Osteocyte (in vitro differentiated cells): ENCODE data around the gene OR5I1. TPM values are rescaled to one million over a fixed set of nuclear protein-coding genes. Genes with fewer than 3 reads are reported as not detected.

Experiments
- DNase-seq: peaks from one replicate; pipeline ENCODE4 v3.0.0; 2021; ENCODE audit warnings: mixed read lengths; ENCODE audit not compliant: unreplicated experiment; ENCODE audit errors: extremely low spot score
- H3K27ac Mint-ChIP-seq: one replicate; pipeline ENCODE4 v1.8.0; 2021; ENCODE audit warnings: mild to moderate bottlenecking, mixed read lengths; ENCODE audit not compliant: unreplicated experiment
- H3K27me3 Mint-ChIP-seq: one replicate; pipeline ENCODE4 v1.8.0; 2021; ENCODE audit warnings: mixed read lengths; ENCODE audit not compliant: unreplicated experiment
- H3K36me3 Mint-ChIP-seq: one replicate; pipeline ENCODE4 v1.8.0; 2021; ENCODE audit warnings: mixed read lengths; ENCODE audit not compliant: unreplicated experiment
- H3K4me1 Mint-ChIP-seq: one replicate; pipeline ENCODE4 v1.8.0; 2021; ENCODE audit warnings: mixed read lengths; ENCODE audit not compliant: unreplicated experiment
- H3K4me3 Mint-ChIP-seq: one replicate; pipeline ENCODE4 v1.8.0; 2021; ENCODE audit warnings: mild to moderate bottlenecking, moderate library complexity, mixed read lengths; ENCODE audit not compliant: unreplicated experiment
- H3K9me3 Mint-ChIP-seq: one replicate; pipeline ENCODE4 v1.8.0; 2021; ENCODE audit warnings: mixed read lengths; ENCODE audit not compliant: unreplicated experiment
- CTCF ChIP-seq: fragments of 200-600 bp; sonication (generic); IDR thresholded peaks from 2 replicates; pipeline ENCODE4 v1.5.0; 2021; ENCODE audit warnings: antibody characterized with exemption, mild to moderate bottlenecking, moderate library complexity
- long read RNA-seq: library from polyadenylated mRNA; unstranded; transcript quantifications from one replicate; pipeline ENCODE4 v2.0.0, GENCODE V29; 2021
- total RNA-seq: library from RNA; stranded (reverse); gene quantifications from 2 replicates; pipeline ENCODE4 v1.2.1, GENCODE V29; 2021

OR5I1 gene
- total RNA-seq = not detected in 2 replicates
- long read RNA-seq = 0 reads

DNA sequence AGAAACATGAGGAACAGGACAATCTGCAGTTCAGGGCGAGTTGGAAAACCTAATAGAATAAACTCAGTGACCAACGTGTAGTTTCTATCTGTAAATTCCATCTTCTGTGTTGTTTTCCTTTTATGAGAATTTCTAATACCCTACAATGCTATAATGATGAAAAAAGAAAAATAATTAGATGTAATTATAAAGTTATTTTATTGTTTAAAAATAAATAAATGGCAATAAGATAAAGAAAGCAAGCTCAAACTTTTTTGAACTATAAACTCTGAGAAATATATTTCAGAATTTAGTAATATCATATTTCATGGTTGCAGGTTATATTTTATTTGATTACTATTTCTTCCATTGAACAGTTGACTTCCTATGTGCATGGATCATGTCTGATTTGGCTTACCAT lies at the start of gene OR5I1:
TSS of gene OR5I1 (minus strand) at position 101 of the 400 bp plus-strand sequence. CDS start at position 101, 0 bp downstream.
- Mint-ChIP-seq H3K4me3 (no peak within 1 kb of the TSS), H3K36me3 (no peaks in the 10 kb centered on the region), H3K4me1 (no peaks in the 10 kb centered on the region), H3K27ac (no peak within 1 kb of the TSS), H3K27me3 (no peaks in the 10 kb centered on the region), H3K9me3 (peaks cover 17% of the 10 kb centered on the region)
- no peak for DNase-seq
- TF ChIP-seq CTCF = no peak

DNA sequence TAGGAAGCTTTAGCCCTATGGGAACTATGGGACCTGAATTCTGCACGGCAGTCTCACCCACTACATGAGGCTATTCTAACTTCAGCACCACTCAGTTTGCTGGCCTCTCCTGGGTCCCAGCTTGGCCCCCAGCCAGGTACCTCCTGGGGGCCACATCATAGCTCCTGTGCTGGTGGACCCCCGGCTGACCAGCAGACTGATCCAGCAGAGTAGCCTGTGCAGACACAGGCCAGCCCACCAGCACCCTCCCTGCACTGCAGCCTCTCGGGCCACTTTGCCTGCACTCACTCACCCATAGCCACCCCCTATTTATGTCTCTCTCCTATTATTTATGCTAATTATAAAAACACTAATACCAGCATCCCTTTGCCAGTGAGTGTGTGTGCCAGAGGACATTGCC lies 34.7 kb upstream of the OR5I1 start:
- Mint-ChIP-seq H3K27ac (no peak overlapping the region), H3K4me1 (no peaks in the 10 kb centered on the region), H3K36me3 (no peaks in the 10 kb centered on the region), H3K4me3 (no peak overlapping the region), H3K9me3 (peaks cover 12% of the 10 kb centered on the region), H3K27me3 (no peaks in the 10 kb centered on the region)
- TF ChIP-seq CTCF = no peak
- no peak for DNase-seq

DNA sequence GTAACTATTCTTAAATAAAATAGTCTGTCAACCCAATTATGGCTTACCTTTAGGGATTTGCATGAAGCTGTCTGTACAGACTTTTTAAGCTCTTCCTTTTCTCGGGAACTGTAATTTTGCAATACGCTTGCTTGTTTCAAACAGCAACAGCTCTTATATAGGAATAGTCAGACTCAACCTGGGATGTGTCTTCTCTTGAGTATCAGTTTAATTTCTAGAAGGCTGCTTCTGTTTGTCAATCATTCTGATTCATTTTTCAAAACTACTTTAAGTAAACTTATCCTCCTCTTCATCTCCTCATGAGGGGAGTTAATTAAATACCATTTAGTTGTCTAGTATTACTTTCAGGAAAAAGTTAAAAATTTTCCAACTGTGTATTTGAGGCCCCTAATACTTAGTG lies 33.6 kb upstream of the OR5I1 start, which contains the start of gene OR10AG1:
TSS of gene OR10AG1 (minus strand) at position 101 of the 400 bp plus-strand sequence. CDS start at position 63, 38 bp downstream.
- Mint-ChIP-seq H3K36me3 (no peaks in the 10 kb centered on the region), H3K4me3 (no peak within 1 kb of the TSS), H3K27ac (no peak within 1 kb of the TSS), H3K9me3 (peaks cover 12% of the 10 kb centered on the region), H3K4me1 (no peaks in the 10 kb centered on the region), H3K27me3 (no peaks in the 10 kb centered on the region)
- TF ChIP-seq CTCF = no peak
- DNase-seq = no peak

DNA sequence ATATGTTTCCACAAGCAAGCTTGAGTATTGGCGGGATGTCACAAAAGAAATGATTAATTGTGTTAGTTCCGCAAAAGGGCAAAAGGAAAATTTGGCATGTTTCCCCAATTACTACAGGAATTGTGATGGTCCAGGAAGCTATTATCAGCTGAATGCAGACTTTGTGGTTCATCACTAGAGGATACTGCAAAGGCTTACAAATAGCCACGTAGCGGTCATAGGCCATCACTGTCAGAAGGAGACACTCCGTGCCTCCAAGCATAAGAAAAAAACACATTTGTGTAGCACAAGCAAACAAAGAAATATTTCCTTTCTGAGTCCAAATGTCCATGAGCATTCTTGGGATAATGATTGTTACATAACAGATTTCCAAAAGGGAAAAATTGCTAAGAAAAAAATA lies 31.7 kb upstream of the OR5I1 start:
- TF ChIP-seq CTCF = no peak
- H3K27me3 Mint-ChIP-seq = no peaks in the 10 kb centered on the region

DNA sequence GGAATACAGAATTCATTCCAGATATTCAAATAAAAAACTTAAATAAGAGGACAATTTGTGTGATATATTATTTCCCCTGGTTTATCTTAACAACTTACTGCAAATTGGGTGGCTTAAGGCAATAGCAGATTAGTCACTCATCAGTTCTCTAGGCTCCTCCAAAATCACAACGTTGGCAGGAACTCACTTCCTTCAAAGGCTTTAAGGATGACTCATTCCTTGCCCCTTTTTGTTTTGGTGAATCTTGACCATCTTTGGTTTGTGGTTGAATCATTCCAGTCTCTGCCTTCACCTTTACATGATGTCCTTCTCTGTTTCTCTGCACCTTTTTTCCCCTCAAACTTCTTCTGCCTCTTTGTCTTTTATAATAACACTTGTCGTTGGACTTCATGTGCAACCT lies 30.2 kb upstream of the OR5I1 start:
- no peak for TF ChIP-seq CTCF
- Mint-ChIP-seq H3K27me3 (no peaks in the 10 kb centered on the region), H3K27ac (no peak overlapping the region)

More for the DNA sequence above, 31.7 kb upstream of the OR5I1 start:
- DNase-seq = no peak
- H3K9me3 Mint-ChIP-seq = peaks cover 16% of the 10 kb centered on the region
- H3K4me1 Mint-ChIP-seq = no peaks in the 10 kb centered on the region
- H3K27ac Mint-ChIP-seq = no peak overlapping the region
- H3K4me3 Mint-ChIP-seq = no peak overlapping the region
- H3K36me3 Mint-ChIP-seq = no peaks in the 10 kb centered on the region

More for the DNA sequence above, 30.2 kb upstream of the OR5I1 start:
- Mint-ChIP-seq H3K4me1 (no peaks in the 10 kb centered on the region), H3K9me3 (peaks cover 21% of the 10 kb centered on the region), H3K36me3 (no peaks in the 10 kb centered on the region), H3K4me3 (no peak overlapping the region)
- DNase-seq = no peak
